HEK293T (cell line): ENCODE measurements around the gene GPR152.

Experiments
- CTCF ChIA-PET: fragments of 350-600 bp; formaldehyde crosslinking; extraction: SDS; loops from one replicate; lab custom pipeline; 2021; ENCODE audit warnings: antibody characterized with exemption, inconsistent platforms; lab: Yijun Ruan, JAX
- POLR2A ChIA-PET: fragments of 350-600 bp; formaldehyde crosslinking; extraction: SDS; loops from one replicate; lab custom pipeline; 2020; ENCODE audit warnings: antibody characterized with exemption, inconsistent platforms; lab: Yijun Ruan, JAX
- DNase-seq: peaks from one replicate; pipeline ENCODE4 v3.0.0; 2012; ENCODE audit warnings: mixed read lengths; ENCODE audit errors: extremely low spot score
- ARNT ChIP-seq: fragments of 450-650 bp; IDR thresholded peaks from 2 replicates; pipeline ENCODE4 v1.6.1; 2017; ENCODE audit warnings: mild to moderate bottlenecking
- BHLHE40 ChIP-seq: fragments of 450-650 bp; IDR thresholded peaks from 2 replicates; pipeline ENCODE4 v1.6.1; 2016; ENCODE audit warnings: mild to moderate bottlenecking, moderate library complexity, borderline replicate concordance
- CTBP1 ChIP-seq: fragments of 450-650 bp; IDR thresholded peaks from 2 replicates; pipeline ENCODE4 v1.6.1; 2016; ENCODE audit warnings: borderline replicate concordance
- ELF4 ChIP-seq: fragments of 450-650 bp; IDR thresholded peaks from 2 replicates; pipeline ENCODE4 v1.6.1; 2017; ENCODE audit warnings: antibody characterized with exemption
- FOXA1 ChIP-seq: fragments of 450-650 bp; IDR thresholded peaks from 2 replicates; pipeline ENCODE4 v1.6.1; 2016; ENCODE audit warnings: mild to moderate bottlenecking
- FOXK2 ChIP-seq: fragments of 450-650 bp; IDR thresholded peaks from 2 replicates; pipeline ENCODE4 v1.6.1; 2016; ENCODE audit warnings: mild to moderate bottlenecking
- FOXM1 ChIP-seq: fragments of 450-650 bp; IDR thresholded peaks from 2 replicates; pipeline ENCODE4 v1.6.1; 2017; ENCODE audit warnings: mild to moderate bottlenecking, borderline replicate concordance
- HDGF ChIP-seq: fragments of 450-650 bp; IDR thresholded peaks from 2 replicates; pipeline ENCODE4 v1.6.1; 2017; ENCODE audit warnings: antibody characterized with exemption, borderline replicate concordance
- L3MBTL2 ChIP-seq: fragments of 450-650 bp; conservative IDR thresholded peaks from 2 replicates; pipeline ENCODE4 v1.6.1; 2016; ENCODE audit warnings: mild to moderate bottlenecking
- LEF1 ChIP-seq: fragments of 450-650 bp; IDR thresholded peaks from 2 replicates; pipeline ENCODE4 v1.6.1; 2017; ENCODE audit warnings: mild to moderate bottlenecking, borderline replicate concordance
- NFRKB ChIP-seq: fragments of 450-650 bp; IDR thresholded peaks from 2 replicates; pipeline ENCODE4 v1.6.1; 2016; ENCODE audit warnings: mild to moderate bottlenecking, moderate library complexity
- PKNOX1 ChIP-seq: fragments of 450-650 bp; IDR thresholded peaks from 2 replicates; pipeline ENCODE4 v1.6.1; 2016
- SP1 ChIP-seq: fragments of 450-650 bp; IDR thresholded peaks from 2 replicates; pipeline ENCODE4 v1.6.1; 2017
- SUZ12 ChIP-seq: fragments of 450-650 bp; IDR thresholded peaks from 2 replicates; pipeline ENCODE4 v1.6.1; 2016; ENCODE audit warnings: mild to moderate bottlenecking
- TARDBP ChIP-seq: fragments of 450-650 bp; IDR thresholded peaks from 2 replicates; pipeline ENCODE4 v1.6.1; 2016
- ZNF384 ChIP-seq: fragments of 450-650 bp; IDR thresholded peaks from 2 replicates; pipeline ENCODE4 v1.6.1; 2016

Gene GPR152

GRCh38 chr11:67419325-67420049, 33.0 kb downstream of the GPR152 start:
- ChIA-PET POLR2A (interaction anchor here (1.0 to 4.8 kb wide), 8 partner anchors 8 to 63 kb away, joined by 3 to 42 read pairs (median 8); partner anchors contain the start of genes AIP, PPP1CA, RAD9A and RPS6KB2), CTCF (interaction anchor here (1.1 kb wide), 1 partner anchor 87 kb away, joined by 3 read pairs; no protein-coding TSS in a partner anchor)
- TF ChIP-seq FOXA1 = no peak
- no peak for TF ChIP-seq ARNT
- no peak for TF ChIP-seq TARDBP
- TF ChIP-seq SP1 = no peak
- TF ChIP-seq ZNF384 = no peak
- no peak for TF ChIP-seq SUZ12
- no peak for TF ChIP-seq L3MBTL2
- no peak for TF ChIP-seq FOXM1
- no peak for TF ChIP-seq HDGF
- no peak for TF ChIP-seq BHLHE40
- TF ChIP-seq FOXK2 = no peak

GRCh38 chr11:67418476-67419281, 33.9 kb downstream of the GPR152 start:
- DNase-seq = no peak
- ChIA-PET POLR2A (interaction anchor here (1.2 to 4.8 kb wide), 5 partner anchors 10 to 49 kb away, joined by 4 to 42 read pairs (median 11); partner anchors contain the start of genes PPP1CA, RPS6KB2 and TMEM134), CTCF (interaction anchor here (0.6 kb wide), 1 partner anchor 31 kb away, joined by 3 read pairs; no protein-coding TSS in a partner anchor)
- TF ChIP-seq BHLHE40 (no peak), FOXM1 (no peak), HDGF (no peak), ELF4 (no peak), ZNF384 (no peak), ARNT (no peak), FOXA1 (no peak), LEF1 (no peak), NFRKB (no peak), PKNOX1 (no peak)

More at GRCh38 chr11:67419325-67420049, 33.0 kb downstream of the GPR152 start:
- no peak for DNase-seq

GRCh38 chr11:67417425-67417824, 35.1 kb downstream of the GPR152 start:
- no peak for DNase-seq
- CTCF ChIA-PET = no interaction called here
- TF ChIP-seq ARNT (no peak), L3MBTL2 (no peak), SP1 (no peak), FOXK2 (no peak), NFRKB (no peak), BHLHE40 (no peak), LEF1 (no peak), FOXM1 (no peak), PKNOX1 (no peak), HDGF (no peak), CTBP1 (no peak), SUZ12 (no peak), ELF4 (no peak)
- POLR2A ChIA-PET = interaction anchor here (1.1 to 4.8 kb wide), 4 partner anchors 11 to 51 kb away, joined by 4 to 42 read pairs (median 8); partner anchors contain the start of genes PPP1CA and RPS6KB2

DNA sequence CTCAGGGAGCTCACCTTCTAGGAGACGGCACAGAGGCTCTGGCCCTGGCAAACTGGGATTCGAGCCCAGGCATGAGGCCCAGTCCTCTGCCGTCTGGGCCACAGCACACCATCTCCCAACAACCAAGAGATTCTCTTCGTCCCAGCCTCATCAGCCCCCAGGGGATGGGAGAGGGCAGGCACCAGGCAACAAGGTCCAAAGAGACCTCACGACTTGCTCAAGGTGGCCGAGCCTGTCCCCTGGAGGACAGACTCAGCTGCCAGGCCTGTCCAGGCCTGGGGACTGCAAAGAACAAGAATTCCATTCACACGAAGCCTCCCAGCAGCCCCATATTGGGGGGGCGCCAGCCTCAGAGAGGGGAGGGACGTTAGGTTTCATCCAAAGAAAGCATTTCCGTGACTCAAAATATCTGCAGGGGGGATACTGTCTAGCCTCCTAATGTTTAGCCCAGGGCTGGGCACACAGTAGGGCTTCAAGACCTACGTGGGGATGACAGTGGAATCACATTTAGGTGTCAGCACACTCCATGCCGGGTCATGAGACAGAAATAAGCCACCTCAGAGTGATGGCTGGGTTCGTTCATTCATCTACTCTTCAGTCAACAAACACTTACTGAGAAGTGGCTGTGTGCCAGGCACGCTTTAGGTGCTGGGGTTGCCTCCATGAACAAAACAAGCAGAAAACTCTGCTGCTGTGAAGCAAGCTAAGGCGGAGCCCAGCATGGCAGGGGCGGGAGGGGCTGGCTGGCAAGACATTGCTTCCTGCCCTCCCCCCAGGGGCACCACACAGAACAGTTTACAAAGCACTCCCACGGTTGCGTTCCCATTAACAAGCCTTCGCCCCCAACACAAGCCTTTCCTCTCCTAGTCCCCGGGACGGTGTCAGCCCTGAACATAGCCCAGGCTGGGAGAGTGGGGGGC, 35.9 kb downstream of the GPR152 start:
- no peak for TF ChIP-seq CTBP1
- no peak for TF ChIP-seq FOXK2
- no peak for TF ChIP-seq HDGF
- no peak for TF ChIP-seq BHLHE40
- TF ChIP-seq L3MBTL2 = no peak
- no peak for TF ChIP-seq SUZ12
- TF ChIP-seq ARNT = no peak
- no peak for TF ChIP-seq FOXA1
- TF ChIP-seq LEF1 = no peak
- no peak for TF ChIP-seq SP1
- no peak for TF ChIP-seq FOXM1
- no peak for TF ChIP-seq NFRKB
- no peak for TF ChIP-seq TARDBP
- no peak for DNase-seq
- CTCF ChIA-PET = no interaction called here
- POLR2A ChIA-PET = interaction anchor here (1.1 to 4.8 kb wide), 2 partner anchors 15 to 51 kb away, joined by 4 to 42 read pairs; partner anchors contain the start of gene PPP1CA
